HuH-7.5 (cell line): ENCODE results near the gene CLDN18.

Source experiments
- DNase-seq: peaks from one replicate; pipeline ENCODE4 v3.0.0; 2011; ENCODE audit warnings: low spot score

The CLDN18 gene

DNA sequence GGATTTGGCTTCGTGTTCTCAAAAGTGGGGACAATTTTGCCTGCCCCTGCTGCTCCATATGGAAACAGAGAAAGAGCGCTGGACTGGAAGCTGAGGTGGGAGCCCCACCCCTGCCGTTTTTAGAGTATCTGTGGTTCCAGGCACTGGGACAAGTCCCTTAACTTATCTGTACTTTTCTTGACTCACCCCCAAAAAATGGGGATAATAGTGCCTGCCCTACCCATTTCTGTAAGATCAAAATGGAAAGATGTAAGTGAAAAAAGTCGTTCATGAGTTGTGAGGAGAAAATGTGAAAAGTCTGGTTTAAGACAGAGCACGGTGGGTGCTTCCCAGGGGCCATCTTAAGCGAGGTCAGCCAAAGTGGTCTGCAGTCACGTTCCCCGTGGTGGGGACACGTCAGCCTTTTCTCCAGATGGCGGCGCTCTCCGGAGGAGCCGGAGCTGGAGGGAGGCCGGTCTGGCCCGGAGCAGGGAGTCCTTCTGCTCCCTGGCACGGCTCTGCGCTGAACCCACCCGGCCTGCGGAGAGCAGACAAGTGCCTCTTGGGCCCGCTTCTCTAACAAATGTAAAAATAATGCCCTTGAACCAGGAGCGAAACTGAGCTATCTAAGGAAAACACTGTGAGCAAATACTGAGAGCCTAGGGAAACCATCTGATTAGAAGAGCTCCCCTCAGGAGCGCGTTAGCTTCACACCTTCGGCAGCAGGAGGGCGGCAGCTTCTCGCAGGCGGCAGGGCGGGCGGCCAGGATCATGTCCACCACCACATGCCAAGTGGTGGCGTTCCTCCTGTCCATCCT, at the start of gene CLDN18:
Gene CLDN18, plus strand, starts transcription at position 690 of the 797 bp plus-strand sequence. Its CDS starts 61 bp downstream, at position 751.
- no peak for DNase-seq

DNA sequence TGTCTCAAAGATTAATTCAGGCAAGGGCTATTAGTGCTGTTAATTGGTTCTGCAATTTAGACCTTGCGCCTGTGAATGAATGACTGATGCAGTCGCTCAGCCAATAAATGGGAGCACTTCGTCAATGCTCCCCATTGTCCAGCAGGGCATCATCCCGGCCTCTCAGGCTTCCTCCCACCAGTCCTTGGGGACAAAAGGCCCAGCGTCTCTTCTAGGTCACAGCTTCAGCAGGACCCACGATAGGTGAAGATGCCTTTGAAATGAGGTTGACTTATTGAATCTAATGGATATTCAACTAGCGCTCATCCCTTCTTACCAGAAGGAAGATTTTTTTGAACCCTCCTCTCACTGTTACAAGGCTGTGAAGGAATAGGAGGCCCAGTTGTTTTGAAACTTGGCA, 47.7 kb upstream of the CLDN18 start:
- no peak for DNase-seq

DNA sequence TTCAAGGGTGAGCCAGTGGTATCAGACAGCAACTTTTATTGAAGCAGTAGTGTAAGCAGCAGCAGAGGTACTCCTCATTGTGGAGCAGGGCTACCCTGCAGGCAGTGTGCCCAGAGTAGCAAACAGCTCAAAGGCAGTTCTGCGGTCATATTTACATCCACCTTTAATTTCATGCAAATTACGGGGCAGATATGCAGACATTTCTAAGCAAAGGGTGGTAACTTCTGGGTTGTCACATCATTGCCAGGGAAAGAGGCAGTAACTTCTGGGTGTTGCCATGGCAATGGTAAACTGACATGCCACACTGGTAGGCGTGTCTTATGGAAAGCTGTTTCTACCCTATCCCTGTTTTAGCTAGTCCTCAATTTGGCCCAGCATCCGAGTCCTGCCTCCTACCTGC, 46.5 kb upstream of the CLDN18 start:
- no peak for DNase-seq

DNA sequence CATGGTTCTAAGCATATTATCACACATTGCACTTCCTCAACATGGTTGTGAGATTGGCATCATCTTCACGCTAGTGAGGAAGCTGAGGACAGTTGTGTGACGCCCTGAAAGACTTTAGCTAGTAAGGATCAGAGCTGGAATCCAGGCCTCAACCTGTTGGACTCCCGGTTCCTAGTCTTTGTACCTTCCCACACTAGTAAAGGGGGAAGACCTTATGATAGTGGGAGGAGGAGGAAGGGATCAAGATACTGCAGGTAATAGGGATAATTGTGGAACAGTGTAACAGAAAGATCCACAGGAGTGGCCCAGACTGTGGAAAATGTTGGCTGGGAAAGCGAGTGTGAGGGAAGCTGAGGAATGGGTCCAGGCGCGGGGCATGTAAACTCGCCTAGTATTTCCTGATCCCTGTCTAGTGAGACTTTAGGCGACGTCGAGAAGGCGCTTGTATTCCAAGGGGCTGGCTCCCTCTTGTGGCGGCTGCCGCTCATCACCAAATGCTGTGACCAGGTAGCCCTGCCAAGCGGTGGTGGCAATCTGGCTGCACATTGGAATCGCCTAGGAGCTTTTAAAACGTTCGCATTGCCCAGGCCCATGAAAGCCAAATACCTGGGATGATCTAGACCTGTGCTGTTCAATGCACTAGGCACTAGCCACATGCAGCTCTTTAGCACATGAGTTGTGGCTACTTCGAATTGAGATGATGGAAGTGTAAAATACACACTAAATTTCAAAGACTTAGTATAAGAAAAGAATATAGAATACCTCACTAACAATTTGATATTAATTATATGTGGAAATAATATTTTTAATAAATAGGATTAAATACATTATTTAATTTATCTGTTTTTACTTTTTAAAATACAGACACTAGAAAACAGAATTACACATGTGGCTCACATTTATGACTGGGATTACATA, 38.8 kb upstream of the CLDN18 start:
- DNase-seq = peak; percentile 51

DNA sequence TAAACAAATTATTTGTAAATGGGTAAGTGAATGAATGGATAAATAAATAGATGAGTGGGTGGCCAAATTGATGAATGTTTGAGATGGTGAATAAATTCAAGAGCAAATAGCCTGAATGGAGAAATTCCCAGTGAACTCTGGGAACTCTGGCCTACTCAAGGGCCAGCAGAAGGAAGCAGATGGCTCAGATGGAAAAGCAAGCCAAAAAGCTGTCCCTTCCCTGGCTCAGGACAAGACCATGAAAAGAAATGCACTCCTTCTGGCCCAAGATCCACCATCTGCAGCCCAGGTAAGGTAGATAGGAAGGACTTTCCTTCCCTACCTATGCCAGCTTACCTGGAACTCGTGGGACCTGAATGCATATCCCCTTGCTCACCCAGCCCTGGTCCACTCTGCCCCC, 37.6 kb upstream of the CLDN18 start:
- no peak for DNase-seq

DNA sequence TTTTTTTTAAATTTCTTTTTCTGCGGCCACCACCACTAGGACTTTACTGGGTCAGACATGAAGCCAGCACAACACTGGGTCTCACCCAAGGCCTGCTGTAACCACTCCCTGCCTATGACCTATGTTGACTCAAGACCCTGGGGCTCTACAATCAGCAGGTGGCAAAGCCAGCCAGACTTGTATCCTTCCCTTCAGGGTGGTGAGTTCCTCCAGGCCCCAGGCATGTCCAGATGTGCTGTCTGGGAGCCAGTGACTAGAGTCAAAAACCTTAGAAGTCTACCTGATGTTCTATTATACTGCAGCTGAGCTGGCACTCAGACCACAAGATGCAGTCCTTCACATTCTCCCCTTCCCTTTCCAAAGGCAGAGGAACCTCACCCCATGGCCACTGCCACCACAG, 31.6 kb upstream of the CLDN18 start:
- no peak for DNase-seq

DNA sequence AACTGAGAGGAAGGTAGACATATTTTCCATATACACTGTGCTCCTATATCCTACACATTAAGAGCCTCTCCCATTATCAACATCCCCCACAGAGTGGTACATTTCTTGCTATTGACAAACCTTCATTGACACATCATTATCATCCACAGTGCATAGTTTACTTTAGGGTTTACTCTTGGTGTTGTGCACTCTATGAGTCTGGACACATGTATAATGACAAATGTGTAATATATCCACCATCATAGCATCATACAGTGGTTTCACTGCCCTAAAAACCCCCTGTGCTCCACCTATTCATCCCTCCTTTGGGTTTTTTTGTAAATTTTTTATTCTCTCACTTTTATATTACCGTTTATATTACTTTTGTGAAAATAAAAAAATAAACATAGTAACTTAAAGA, 22.2 kb upstream of the CLDN18 start:
- DNase-seq = no peak

DNA sequence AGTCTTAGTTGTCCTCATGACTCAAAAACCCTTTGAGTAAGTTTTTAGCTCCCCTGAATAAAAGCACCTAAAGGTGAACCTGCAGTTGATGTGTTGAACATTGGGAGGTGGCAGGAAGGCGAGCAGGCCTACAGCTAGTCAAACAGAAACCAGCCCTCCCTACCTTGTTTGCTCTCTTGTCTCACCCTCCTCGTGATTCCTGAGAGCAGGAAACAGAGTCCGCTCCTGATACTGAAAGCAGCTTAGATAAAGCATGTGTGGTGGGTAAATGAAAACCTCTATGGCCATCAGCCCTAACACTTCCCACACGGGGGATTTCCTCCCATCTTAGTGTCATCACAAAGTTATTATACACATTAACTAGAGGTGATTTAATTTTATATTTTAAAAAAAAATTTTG, 21.8 kb upstream of the CLDN18 start:
- peak; percentile 25 for DNase-seq

DNA sequence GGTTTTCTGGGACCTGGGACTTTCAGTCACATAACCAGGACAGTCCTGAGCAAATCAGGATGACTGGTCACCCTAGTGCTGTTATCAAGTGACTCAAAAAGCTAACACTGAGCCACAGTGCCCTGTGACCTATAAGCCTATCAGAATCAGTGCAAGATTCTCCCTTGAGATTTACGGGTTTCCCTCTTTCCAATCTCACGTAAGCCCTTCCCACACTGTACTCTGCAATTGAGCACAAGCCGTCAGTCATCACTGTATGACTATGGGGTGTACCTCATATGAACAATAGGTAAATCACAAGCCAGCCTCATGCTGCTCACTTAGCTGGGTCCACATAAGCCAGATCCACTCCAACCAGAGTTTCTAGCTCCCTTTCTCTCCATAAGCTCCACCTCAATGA, 21.0 kb upstream of the CLDN18 start:
- DNase-seq = no peak

DNA sequence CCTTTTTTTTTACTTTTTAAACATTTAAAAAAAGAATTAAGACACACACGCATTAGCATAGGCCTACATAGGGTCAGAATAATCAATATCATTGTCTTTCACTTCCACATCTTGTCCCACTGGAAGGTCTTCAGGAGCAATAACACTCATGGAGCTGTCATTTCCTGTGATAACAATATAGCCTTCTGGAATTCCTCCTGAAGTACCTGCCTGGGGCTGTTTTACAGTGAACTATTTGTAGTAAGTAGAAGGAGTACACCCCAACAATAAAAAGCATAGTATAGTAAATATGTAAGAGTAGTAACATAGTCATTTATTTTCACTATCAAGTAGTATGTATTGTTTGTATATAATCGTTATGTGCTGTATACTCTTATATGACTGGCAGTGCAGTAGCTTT, 19.5 kb upstream of the CLDN18 start:
- no peak for DNase-seq

DNA sequence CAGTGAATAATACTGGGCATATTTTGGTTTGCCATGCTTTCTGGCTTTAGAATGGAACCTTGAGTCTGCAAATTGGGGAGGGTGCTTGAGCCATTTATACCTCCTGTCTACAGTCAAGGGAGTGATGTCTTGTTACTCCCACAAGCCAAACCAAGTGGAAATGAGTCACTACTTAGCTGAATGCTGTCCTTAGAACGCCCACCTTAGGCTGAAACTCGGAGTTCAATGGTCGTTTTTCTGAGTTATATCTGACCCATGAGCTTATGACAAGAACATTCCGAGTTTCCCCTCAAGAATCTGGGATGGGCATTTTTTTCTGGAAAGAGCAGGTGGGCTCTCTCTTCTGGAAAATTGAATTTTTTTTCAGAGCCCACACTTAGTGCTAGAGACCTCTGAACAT, 17.4 kb upstream of the CLDN18 start:
- DNase-seq = no peak

DNA sequence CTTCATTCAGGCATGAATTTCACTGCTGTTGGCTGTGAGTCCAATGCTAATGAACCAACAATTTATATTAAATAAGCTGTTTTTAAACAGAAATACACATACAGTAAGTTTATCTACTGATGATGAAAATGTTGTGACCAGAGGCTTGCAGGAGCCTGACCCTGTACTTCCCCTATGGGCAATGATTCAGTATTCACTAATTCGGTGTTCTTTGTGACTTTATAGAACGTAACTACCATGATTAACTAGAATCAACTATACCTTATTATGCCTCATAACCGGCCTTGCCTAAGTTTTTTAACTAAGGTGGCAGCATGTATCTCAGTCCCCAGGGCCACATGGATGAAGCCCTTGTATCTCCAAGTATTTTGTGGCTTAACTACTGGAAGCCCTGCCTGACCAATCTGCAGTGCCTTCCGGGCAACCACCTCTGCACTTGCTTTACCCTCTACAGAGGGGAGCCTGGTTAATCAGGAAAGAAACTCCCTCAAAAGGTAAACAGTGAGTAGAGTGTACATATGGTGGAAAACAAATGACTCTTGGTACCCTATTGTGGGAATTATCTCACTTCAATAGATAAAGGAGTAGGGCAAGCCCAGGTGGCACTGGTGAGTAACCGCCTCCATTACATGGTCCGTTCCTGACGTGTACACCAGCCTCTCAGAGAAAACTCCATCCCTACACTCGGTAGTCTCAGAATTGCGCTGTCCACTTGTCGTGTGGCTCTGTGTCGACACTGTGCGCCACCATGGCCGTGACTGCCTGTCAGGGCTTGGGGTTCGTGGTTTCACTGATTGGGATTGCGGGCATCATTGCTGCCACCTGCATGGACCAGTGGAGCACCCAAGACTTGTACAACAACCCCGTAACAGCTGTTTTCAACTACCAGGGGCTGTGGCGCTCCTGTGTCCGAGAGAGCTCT, 11.6 kb upstream of the CLDN18 start:
- DNase-seq = no peak

DNA sequence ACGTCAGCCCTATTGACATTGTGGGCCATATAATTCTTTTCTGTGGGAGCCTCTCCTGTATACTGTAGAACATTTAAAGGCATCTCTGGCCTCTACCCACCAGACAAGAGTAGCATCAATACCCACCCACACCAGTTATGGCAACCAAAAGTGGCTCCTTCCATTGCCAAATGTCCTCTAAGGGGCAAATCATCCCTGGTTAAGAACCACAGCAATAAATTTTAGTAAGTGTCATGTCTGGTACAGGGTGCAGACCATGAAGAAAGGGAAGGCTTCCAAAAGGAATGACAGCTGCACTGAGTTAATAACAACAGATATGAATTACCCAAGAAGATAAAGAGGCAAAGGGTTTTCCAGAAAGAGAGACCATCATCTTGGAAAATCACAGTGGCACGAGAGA, 6.9 kb upstream of the CLDN18 start:
- no peak for DNase-seq

DNA sequence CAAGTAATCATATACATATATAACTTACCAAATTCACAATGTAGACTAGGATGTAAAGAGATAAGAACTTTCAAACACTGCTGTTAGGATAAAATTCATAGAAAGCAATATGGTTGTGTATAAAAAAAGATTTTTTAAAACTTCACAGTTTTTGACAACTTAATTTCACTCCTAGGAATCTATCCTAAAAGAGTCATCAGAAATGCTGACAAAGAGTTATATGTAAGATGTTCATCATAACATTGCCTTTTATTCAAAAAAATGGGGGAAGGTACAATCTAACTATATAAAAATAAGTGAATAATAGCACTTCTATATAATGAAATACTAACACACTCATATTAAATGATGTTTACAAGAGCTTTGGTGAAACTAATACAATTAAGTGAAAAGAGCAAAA, 4.3 kb upstream of the CLDN18 start:
- no peak for DNase-seq

DNA sequence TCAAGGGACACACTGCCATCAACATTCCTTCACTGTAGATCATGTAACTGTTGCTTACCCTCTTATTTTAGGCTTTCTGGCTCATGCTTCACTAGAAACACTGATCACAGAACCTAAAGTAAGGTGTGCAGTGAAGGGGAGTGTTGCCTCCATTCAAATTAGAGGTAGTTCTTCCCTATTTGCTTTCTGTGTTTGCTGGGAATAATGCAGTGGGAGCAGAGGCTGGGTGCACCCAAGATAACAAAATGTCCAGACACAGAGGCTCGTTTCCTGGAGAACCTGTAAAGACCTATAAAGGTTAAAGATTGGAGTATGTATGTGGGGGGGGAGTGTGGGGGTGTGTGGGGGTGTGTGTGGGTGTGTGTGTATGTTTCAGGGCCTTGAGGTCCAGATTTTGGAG, 2.1 kb upstream of the CLDN18 start:
- no peak for DNase-seq

DNA sequence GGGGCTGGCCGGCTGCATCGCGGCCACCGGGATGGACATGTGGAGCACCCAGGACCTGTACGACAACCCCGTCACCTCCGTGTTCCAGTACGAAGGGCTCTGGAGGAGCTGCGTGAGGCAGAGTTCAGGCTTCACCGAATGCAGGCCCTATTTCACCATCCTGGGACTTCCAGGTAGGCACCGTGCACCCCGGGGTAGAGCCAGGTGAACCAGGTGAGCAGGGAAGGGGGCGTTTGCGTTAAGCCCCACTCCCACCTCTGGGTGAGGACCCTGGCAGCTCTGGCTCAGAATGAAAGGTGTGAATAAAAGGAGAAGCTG, 267 bp downstream of the CLDN18 start:
- DNase-seq = no peak

DNA sequence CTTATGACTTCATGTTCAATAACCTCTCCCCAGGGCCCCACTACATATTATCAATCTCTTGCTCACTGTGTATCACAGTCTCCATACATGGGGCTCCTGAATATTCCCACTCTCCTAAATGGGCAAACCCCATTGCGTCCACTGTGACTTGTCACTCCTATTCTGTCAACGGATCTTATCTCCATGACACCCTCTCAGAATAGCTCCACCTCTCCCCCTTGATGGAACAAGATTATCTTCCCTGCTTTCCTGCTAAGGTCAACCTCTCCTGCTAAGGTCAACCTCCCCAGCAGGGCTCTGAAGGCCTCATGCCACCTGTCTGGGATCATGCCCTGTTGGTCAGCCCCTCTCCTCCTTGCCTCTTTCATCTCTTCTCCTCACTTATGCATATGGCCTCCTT, 1.8 kb downstream of the CLDN18 start:
- DNase-seq = no peak

DNA sequence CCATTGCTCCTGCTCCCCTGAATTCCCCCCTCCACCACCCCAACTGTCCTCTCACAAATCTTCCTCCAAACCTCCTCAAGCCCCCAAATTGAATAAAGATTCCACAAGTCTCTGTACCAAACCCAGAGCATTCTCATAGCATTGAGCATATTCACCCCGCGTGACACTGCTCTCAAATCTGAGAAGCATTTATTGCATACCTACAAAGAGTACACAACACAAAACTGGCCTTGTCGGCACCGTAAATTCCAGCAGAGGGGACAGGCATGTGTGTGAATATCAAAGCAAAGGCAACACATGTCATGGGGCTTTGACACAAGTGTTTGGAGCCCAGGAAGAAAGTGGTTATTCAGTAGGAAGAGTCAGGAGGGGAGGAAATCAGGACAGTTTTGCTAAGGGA, 2.6 kb downstream of the CLDN18 start:
- no peak for DNase-seq

DNA sequence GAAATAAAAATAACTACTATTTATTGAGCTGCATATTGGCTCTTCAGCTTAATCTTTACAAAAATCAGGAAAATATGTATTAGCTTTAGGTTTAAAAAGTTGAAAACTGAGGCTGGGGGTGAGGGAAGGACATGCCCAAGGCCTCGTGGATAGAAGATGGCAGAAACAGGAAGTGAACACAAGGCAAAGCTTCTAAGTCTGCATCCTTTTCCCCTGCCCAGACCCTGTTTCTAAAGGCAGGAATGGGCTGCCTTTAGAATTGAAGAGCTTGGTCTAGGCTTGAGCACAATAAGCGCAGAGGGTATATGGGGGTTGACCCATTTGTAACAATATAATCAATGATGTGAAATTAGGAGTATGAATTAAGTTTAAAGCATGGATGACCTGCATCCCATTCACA, 6.1 kb downstream of the CLDN18 start:
- DNase-seq = no peak

DNA sequence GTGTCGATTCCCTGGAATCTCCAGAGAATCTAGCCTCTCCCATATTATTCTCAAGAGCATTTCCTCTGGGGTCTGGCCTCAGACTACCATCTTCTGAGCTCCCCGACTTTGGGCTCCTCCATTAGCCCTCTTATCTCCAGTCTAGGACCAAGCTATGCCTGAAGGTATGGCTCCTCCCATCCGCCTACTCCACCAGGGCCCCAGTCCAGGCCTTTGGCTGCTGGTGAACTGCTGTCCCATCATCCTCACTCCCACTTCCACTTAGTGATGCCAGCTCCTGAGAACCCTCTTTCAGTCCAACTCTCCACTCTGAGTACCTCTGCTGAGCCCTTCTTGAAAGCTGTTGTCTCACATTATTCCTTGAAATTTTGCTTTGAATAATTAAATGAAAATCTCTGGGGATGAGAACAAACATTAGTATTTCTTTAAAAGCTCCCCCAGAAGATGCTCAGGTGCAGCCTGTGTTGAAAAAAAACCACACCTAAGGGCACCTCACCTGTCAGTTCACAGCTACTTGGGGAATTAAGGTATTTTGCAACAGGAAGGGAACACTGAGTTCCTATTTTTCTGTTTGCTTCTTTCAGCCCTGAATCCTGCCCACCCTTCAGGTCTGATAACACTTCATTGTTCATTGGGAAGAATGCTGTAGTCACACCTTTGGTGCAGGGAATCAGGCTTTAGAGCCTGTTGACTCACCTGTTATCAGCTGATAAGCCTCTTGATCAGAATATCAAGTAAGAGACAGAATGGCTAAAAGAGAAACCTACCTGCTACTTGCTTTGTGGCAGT, 9.5 kb downstream of the CLDN18 start:
- no peak for DNase-seq

DNA sequence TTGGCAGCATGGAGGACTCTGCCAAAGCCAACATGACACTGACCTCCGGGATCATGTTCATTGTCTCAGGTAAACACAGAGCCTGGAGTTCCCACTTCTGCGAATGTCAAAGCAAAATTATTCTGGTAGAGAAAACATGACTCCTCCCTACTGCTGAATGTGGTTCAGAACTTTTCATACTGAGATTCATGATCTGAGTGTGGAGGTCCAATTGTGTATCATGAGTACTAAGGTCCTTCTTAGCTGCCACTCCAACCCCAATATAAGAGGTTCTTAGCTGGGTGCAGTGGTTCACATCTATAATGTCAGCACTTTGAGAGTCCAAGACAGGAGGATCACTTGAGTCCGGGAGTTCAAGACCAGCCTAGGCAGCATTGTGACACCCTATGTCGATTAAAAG, 13.8 kb downstream of the CLDN18 start:
- DNase-seq = no peak

DNA sequence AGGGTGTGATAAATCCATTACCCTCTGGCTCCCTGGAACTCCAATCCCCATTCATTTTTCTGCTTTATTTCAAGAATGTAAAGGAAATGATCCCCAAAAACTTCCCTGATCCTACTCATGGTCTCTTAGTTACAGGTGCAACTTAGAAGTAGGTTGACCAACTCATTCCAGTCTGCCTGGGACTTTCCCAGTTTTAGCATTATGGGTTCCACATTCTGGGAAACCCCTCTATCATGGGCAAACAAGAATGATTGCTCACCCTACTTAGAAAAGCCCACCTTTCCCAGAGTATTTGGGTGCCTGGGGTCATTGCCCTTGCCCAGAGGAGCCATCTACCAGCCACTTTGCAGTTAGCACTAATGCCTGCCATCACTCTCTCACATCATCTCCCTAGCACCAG, 15.6 kb downstream of the CLDN18 start:
- DNase-seq = no peak
